Heart left ventricle (tissue), 16 donors: Measurements from ENCODE around the gene STARD13. TPM values are rescaled to one million over a fixed set of nuclear protein-coding genes. Genes with fewer than 3 reads are reported as not detected.

Experiments
- ATAC-seq, 4 donors: fragments of 200-7000 bp; cut with Tn5 transposase; one replicate each; pipeline ENCODE4 v1.9.1; 2020 to 2022; ENCODE audit warnings: moderate library complexity in 4 of 4, mild to moderate bottlenecking in 3 of 4, moderate number of reproducible peaks in 1 of 4
- DNase-seq, 5 donors: peaks; one replicate each; pipeline ENCODE4 v3.0.0-alpha.2; 2020
- H3K27ac ChIP-seq, 12 donors: fragments of 200-600 bp; sonication (generic) in 4 of 12; one replicate each; pipeline versions ENCODE4 v1.5.0 to v1.8.0; 2016 to 2022; ENCODE audit warnings: mild to moderate bottlenecking in 2 of 12
- H3K27me3 ChIP-seq, 9 donors: fragments of 200-600 bp; sonication (generic) in 2 of 9; one replicate each; pipeline versions ENCODE4 v1.5.1 to v1.8.0; 2016 to 2022; ENCODE audit warnings: mild to moderate bottlenecking in 3 of 9
- H3K36me3 ChIP-seq, 9 donors: fragments of 200-600 bp; sonication (generic) in 2 of 9; one replicate each; pipeline versions ENCODE4 v1.5.0 to v1.8.0; 2018 to 2022; ENCODE audit warnings: mild to moderate bottlenecking in 2 of 9
- H3K4me1 ChIP-seq, 12 donors: fragments of 200-600 bp; sonication (generic) in 4 of 12; one replicate each; pipeline versions ENCODE4 v1.5.0 to v1.8.0; 2016 to 2022; ENCODE audit warnings: mild to moderate bottlenecking in 3 of 12
- H3K4me3 ChIP-seq, 12 donors: fragments of 200-600 bp; sonication (generic) in 4 of 12; one replicate each; pipeline versions ENCODE4 v1.5.0 to v1.8.0; 2017 to 2022; ENCODE audit warnings: mild to moderate bottlenecking in 9 of 12, moderate library complexity in 4 of 12
- H3K9me3 ChIP-seq, 12 donors: fragments of 200-600 bp; sonication (generic) in 4 of 12; one replicate each; pipeline versions ENCODE4 v1.5.0 to v1.8.0; 2016 to 2022; ENCODE audit warnings: mild to moderate bottlenecking in 1 of 12
- POLR2A ChIP-seq, 2 donors: fragments of 450-650 bp; IDR thresholded peaks; one replicate each; pipeline ENCODE4 v1.6.1; 2017; ENCODE audit warnings: antibody characterized with exemption in 2 of 2, mild to moderate bottlenecking in 2 of 2, moderate library complexity in 2 of 2
- WGBS, 4 donors: extraction: QIAGEN DNeasy Blood & Tissue Kit in 2 of 4; methylation state at CpG; one replicate each; pipeline versions ENCODE4 v1.1.5 to v1.1.7; 2013 to 2018; 5-methylcytosine and 5-hydroxymethylcytosine counted together
- intact Hi-C, 10 donors: fragments of 100-400 bp; cut with DNase I; formaldehyde crosslinking; loops; one replicate each; pipeline versions ENCODE4 v1.11.1 to v1.14.2; 2022
- polyA plus RNA-seq, 2 donors: library from polyadenylated mRNA; stranded (reverse); fragments of 200-250 nt; gene quantifications; one replicate each; pipeline ENCODE4 v1.2.3, GENCODE V29; 2013
- total RNA-seq, 9 donors: library from RNA; depleted of rRNA in 2 of 9; stranded (reverse); fragments of >200 nt in 2 of 9; fragmentation: NEBNext Ultra II Directional in 3 of 9; extraction: Animal tissue kit (Norgen Biotek cat#: 25700) in 3 of 9; gene quantifications; one replicate each; pipeline versions ENCODE4 v1.1.0 to v1.2.4, GENCODE V29; 2016 to 2023
- TF ChIP-seq, protein P1 (sequence below), 12 donors: fragments of 200-600 bp; sonication (generic) in 4 of 12; IDR thresholded peaks; one replicate each; pipeline versions ENCODE4 v1.5.0 to v1.8.0; 2018 to 2022; ENCODE audit warnings: antibody characterized with exemption in 12 of 12, mild to moderate bottlenecking in 5 of 12
- donor health status: ischemic (EF 13 %, LVEDD 7.1; RV severe dilation, severe dysfunction).
- donor health status: healthy with polysubstance abuse.
- donor health status: DM: no; HTN: yes; CAD: no.
- donor health status: DM: no; HTN: no; CAD: no.
- donor health status: ischemic (EF 25% LVEDD 6.9; RV normal size, moderate dysfunction).
- donor health status: ischemic (EF 25% LVEDD 5.7; RV mildly dilated, moderate dysfunction).
- donor health status: healthy.
- donor health status: DM: yes; HTN: yes; CAD: no.
- donor health status: ischemic (EF 35%, LVEDD 5.7; RV mildly dilated, moderate dysfunction).
- donor health status: nonischemic (EF 11% LVEDD 7.7; RV severe dilation, severe dysfunction).
- donor health status: DM: yes; HTN: yes; CAD: no.
- donor health status: PGD.
- donor health status: ischemic (EF 29% LVEDD 5.4; RV normal size, mild dysfunction).
- donor health status: nonischemic (EF 23%, LVEDD 6.1; RV moderate dilation, normal function).

Gene STARD13
- total and polyA plus RNA-seq, 11 donors = 9.3 to 39.2 (median 28.3) TPM

DNA sequence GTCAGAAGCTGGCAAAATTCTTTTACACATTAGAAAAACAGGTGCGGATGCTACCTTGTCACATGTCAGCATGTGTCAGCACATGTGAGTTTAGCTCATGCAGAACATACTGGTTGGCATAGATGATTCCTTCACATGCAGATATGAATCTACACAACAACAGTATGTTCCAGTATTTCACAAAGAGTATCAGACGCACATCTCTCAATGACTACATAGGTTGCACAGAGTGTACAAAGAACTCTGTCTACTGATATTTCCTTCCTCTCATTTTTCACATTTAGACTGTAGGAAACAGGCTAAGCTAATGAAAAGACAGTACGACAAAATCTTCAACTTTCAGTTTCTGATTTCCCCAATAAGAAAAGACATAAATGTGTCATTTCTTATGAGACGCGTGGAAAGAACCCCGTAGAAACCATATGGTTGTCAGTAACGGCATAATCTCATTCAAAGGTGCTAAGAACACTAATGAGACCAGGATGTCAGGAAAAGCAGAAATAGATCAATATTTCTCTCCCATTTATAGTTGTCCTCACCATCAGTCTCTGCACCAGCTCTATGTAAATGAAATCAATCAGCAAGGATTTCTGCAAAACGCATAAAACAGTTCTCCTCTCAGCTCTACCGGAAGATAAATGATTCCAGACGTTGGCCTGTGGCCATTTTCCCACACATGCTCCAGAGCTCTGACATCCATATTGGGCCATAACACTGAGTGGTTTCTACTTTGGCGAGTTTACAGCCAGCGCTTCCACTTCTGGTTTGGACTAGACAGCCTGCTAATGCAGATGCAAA lies 81.2 kb downstream of the STARD13 start:
- no peak for TF ChIP-seq POLR2A (IDR thresholded peaks at IDR 0.05)
- Histone ChIP-seq H3K9me3 (no peaks in the 10 kb centered on the region), H3K36me3 (no peaks in the 10 kb centered on the region), H3K4me3 (peak overlapping the region in 11 of 12 donors; percentile 15 to 63 (median 47)), H3K4me1 (peaks cover 3 to 94% (median 79%) of the 10 kb centered on the region in 12 donors), H3K27ac (peak overlapping the region; percentile 65 to 90 (median 82)), H3K27me3 (no peaks in the 10 kb centered on the region)
- ATAC-seq (peak; percentile 59 to 84 (median 82)), DNase-seq (peak; percentile 63 to 90 (median 87))
- WGBS, 4 donors = 13 to 34% (median 18%) methylated on average over 12 of the region's 12 CpGs
- intact Hi-C loops = loop anchor here in 2 of 10 donors (5.0 kb wide), 2 partner anchors 47 to 77 kb away; no protein-coding TSS in a partner anchor

DNA sequence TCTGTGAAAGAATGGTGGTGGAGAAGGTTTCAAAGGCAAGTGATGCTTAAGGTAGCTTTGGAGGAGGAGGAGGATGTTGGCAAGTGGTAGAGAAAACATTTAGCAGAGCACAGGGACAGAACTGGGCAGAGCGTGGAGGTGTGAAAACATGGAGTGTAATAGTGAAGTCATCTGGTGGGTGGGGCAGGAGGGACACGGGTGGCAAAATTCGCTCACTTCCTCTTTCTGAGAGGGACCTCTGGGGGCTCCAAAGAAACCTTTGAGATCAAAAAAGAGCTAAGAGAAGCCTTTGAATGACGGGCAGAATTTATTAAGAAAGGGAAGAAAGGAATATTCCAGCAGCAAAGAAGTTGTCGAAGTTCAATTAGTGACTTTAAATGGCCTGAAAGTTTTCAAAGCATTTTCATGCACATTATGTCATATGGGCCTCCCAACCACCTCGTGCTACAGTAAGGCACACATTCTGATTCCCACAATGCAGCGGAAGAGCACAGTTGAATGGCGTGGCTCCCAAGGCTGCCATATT lies 82.8 kb downstream of the STARD13 start:
- Histone ChIP-seq H3K4me3 (no peak overlapping the region), H3K27ac (peak overlapping the region in 7 of 12 donors; percentile 23 to 89 (median 84)), H3K36me3 (no peaks in the 10 kb centered on the region), H3K4me1 (peaks cover 3 to 94% (median 78%) of the 10 kb centered on the region in 12 donors), H3K27me3 (no peaks in the 10 kb centered on the region), H3K9me3 (no peaks in the 10 kb centered on the region)
- TF ChIP-seq POLR2A (IDR thresholded peaks at IDR 0.05) = no peak
- TF ChIP-seq, protein P1, sequence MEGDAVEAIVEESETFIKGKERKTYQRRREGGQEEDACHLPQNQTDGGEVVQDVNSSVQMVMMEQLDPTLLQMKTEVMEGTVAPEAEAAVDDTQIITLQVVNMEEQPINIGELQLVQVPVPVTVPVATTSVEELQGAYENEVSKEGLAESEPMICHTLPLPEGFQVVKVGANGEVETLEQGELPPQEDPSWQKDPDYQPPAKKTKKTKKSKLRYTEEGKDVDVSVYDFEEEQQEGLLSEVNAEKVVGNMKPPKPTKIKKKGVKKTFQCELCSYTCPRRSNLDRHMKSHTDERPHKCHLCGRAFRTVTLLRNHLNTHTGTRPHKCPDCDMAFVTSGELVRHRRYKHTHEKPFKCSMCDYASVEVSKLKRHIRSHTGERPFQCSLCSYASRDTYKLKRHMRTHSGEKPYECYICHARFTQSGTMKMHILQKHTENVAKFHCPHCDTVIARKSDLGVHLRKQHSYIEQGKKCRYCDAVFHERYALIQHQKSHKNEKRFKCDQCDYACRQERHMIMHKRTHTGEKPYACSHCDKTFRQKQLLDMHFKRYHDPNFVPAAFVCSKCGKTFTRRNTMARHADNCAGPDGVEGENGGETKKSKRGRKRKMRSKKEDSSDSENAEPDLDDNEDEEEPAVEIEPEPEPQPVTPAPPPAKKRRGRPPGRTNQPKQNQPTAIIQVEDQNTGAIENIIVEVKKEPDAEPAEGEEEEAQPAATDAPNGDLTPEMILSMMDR (IDR thresholded peaks at IDR 0.05) = no peak
- no peak for ATAC-seq
- 80 to 87% (median 84%) methylated on average over 8 of the region's 8 CpGs for WGBS, 4 donors
- no peak for DNase-seq
- intact Hi-C loops = loop anchor here in 2 of 10 donors (5.0 kb wide), 2 partner anchors 45 to 75 kb away; no protein-coding TSS in a partner anchor

DNA sequence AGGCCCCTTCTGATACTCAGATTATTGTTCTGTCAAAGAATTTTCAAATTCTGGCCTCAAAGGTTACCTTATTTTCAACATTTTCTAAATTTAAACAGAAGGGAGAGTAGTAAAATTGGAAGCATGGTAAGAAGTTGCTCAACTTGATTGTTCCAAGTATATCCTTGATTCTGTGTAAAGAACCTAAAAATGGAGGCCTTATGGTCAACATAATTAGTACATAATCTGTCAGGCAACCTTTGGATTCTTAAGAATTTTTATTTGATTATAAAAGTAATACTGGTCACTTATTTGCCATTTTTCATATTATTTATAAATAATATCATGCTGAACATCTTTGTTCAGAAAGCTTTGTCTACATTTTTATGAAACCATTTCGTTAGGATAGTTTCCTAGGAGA lies 83.9 kb downstream of the STARD13 start:
- WGBS, 4 donors = 70 to 85% (median 78%) methylated on average over 1 of the region's 1 CpG
- TF ChIP-seq POLR2A (IDR thresholded peaks at IDR 0.05) = no peak
- TF ChIP-seq, protein P1 (IDR thresholded peaks at IDR 0.05) = no peak
- Histone ChIP-seq H3K27me3 (no peaks in the 10 kb centered on the region), H3K27ac (peak overlapping the region in 2 of 12 donors; percentile 84 to 88), H3K4me3 (no peak overlapping the region), H3K36me3 (no peaks in the 10 kb centered on the region), H3K4me1 (peaks cover 3 to 94% (median 68%) of the 10 kb centered on the region in 12 donors), H3K9me3 (no peaks in the 10 kb centered on the region)
- no peak for ATAC-seq
- intact Hi-C loops = loop anchor here in 2 of 10 donors (5.0 kb wide), 2 partner anchors 44 to 74 kb away; no protein-coding TSS in a partner anchor
- no peak for DNase-seq

DNA sequence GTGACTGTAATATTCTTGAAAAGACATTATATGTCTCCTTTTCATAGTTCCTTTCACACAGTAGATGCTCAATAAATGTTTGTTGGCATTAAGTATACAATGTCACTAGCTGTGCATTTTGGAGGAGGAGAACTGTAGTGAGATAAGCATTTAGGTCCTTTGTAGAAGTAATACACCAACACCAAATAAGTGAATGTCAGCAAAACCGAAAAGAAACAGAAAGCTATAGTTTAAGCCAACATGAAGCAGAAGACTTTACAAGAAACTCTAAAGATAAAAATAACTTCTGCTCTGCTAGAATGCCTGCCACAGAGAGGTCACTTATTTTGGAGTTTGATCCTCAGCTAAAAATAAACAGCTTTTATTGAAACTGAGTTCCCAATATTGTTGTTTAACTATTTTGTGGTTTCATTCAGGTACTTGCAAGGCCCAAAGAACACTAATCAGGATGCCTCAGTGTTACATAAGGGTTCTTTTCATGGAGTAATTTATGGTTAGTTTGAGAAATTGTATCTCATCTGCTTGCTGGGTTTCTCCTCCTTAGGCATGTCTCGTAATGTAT lies 86.2 kb downstream of the STARD13 start:
- TF ChIP-seq POLR2A (IDR thresholded peaks at IDR 0.05) = no peak
- TF ChIP-seq, protein P1 (IDR thresholded peaks at IDR 0.05) = no peak
- intact Hi-C loops = loop anchor here in 1 of 10 donors (10.0 kb wide), 1 partner anchor 65 kb away; no protein-coding TSS in a partner anchor
- WGBS, 4 donors = 64 to 79% (median 71%) methylated on average over 2 of the region's 2 CpGs
- DNase-seq (no peak), ATAC-seq (no peak)
- Histone ChIP-seq H3K9me3 (no peaks in the 10 kb centered on the region), H3K36me3 (no peaks in the 10 kb centered on the region), H3K4me1 (peaks cover 9 to 94% (median 68%) of the 10 kb centered on the region in 12 donors), H3K27ac (peak overlapping the region in 6 of 12 donors; percentile 11 to 88 (median 42)), H3K27me3 (no peaks in the 10 kb centered on the region), H3K4me3 (peak overlapping the region in 3 of 12 donors; percentile 2 to 10 (median 3))
